Ishikawa (cell line): Measurements from ENCODE around the gene MEGF11.

Experiments used
- CEBPB ChIP-seq: IDR thresholded peaks from 2 replicates; pipeline ENCODE4 v1.6.1; 2012
- CREB1 ChIP-seq: IDR thresholded peaks from 2 replicates; pipeline ENCODE4 v1.6.1; 2012; ENCODE audit warnings: low read depth
- EGR1 ChIP-seq: IDR thresholded peaks from 2 replicates; pipeline ENCODE4 v1.6.1; 2012
- EP300 ChIP-seq: IDR thresholded peaks from 2 replicates; pipeline ENCODE4 v1.6.1; 2012; ENCODE audit warnings: borderline replicate concordance
- FOXM1 ChIP-seq: IDR thresholded peaks from 2 replicates; pipeline ENCODE4 v1.6.1; 2012; ENCODE audit warnings: low read depth, borderline replicate concordance
- MAX ChIP-seq: IDR thresholded peaks from 2 replicates; pipeline ENCODE4 v1.6.1; 2012
- NFIC ChIP-seq: IDR thresholded peaks from 2 replicates; pipeline ENCODE4 v1.6.1; 2012
- RAD21 ChIP-seq: IDR thresholded peaks from 2 replicates; pipeline ENCODE4 v1.6.1; 2012; ENCODE audit warnings: low read depth
- REST ChIP-seq: IDR thresholded peaks from 2 replicates; pipeline ENCODE4 v1.6.1; 2012; ENCODE audit warnings: low read depth, mild to moderate bottlenecking
- TAF1 ChIP-seq: IDR thresholded peaks from 2 replicates; pipeline ENCODE4 v1.6.1; 2012; ENCODE audit warnings: low read depth, mild to moderate bottlenecking
- TCF12 ChIP-seq: IDR thresholded peaks from 2 replicates; pipeline ENCODE4 v1.6.1; 2012; ENCODE audit warnings: low read depth
- TEAD4 ChIP-seq: IDR thresholded peaks from 2 replicates; pipeline ENCODE4 v1.6.1; 2012
- USF1 ChIP-seq: IDR thresholded peaks from 2 replicates; pipeline ENCODE4 v1.6.1; 2012
- YY1 ChIP-seq: IDR thresholded peaks from 2 replicates; pipeline ENCODE4 v1.6.1; 2012; ENCODE audit warnings: low read depth
- ZBTB7A ChIP-seq: IDR thresholded peaks from 2 replicates; pipeline ENCODE4 v1.6.1; 2012; ENCODE audit warnings: low read depth

MEGF11 gene

GRCh38 chr15:65930134-65930533 lies 323.4 kb downstream of the MEGF11 start:
- TF ChIP-seq CEBPB (no peak), MAX (no peak), ZBTB7A (no peak), FOXM1 (no peak), TCF12 (no peak), CREB1 (no peak), TAF1 (no peak), REST (no peak), EGR1 (no peak), TEAD4 (no peak)

GRCh38 chr15:65929573-65929972 lies 324.0 kb downstream of the MEGF11 start:
- TF ChIP-seq CEBPB = no peak
- no peak for TF ChIP-seq FOXM1

- peak; percentile 86 for TF ChIP-seq TEAD4
- TF ChIP-seq TCF12 = no peak
- TF ChIP-seq RAD21 = 0 out of 2 replicates have a peak, but pooled peaks have one; percentile 13
- no peak for TF ChIP-seq ZBTB7A
These were observed 326.0 kb downstream of the MEGF11 start for GRCh38 chr15:65927545-65927944.

GRCh38 chr15:65926899-65927298 lies 326.7 kb downstream of the MEGF11 start:
- TF ChIP-seq EGR1 = no peak
- no peak for TF ChIP-seq RAD21
- TF ChIP-seq YY1 = no peak
- no peak for TF ChIP-seq CREB1
- TF ChIP-seq REST = no peak
- no peak for TF ChIP-seq EP300
- no peak for TF ChIP-seq MAX
- TF ChIP-seq FOXM1 = no peak
- no peak for TF ChIP-seq CEBPB
- TF ChIP-seq NFIC = no peak
- TF ChIP-seq ZBTB7A = no peak
- no peak for TF ChIP-seq USF1
- TF ChIP-seq TCF12 = no peak
- TF ChIP-seq TAF1 = no peak
- no peak for TF ChIP-seq TEAD4

- TF ChIP-seq USF1 (no peak), TAF1 (no peak)
These were observed 327.1 kb downstream of the MEGF11 start for GRCh38 chr15:65926459-65926858.

- TF ChIP-seq RAD21 (no peak), REST (no peak), EP300 (no peak), TAF1 (no peak), CEBPB (no peak)
These were observed 328.2 kb downstream of the MEGF11 start for GRCh38 chr15:65925338-65925737.
